T-helper 17 cell (primary cell): Measurements from ENCODE around the gene SLC2A1. TPM values are rescaled to one million over a fixed set of nuclear protein-coding genes. Genes with fewer than 3 reads are reported as not detected.

ENCODE experiments used
- ATAC-seq: fragments of 150-1000 bp; cut with Tn5 transposase; 2 replicates; pipeline ENCODE4 v1.10.0; 2021; ENCODE audit warnings: mild to moderate bottlenecking, moderate library complexity
- DNase-seq, 3 donors: peaks; one replicate each; pipeline versions ENCODE4 v3.0.0 to v3.0.0-alpha.2; 2020 to 2021
- H3K9me3 ChIP-seq: one replicate; pipeline ENCODE4 v1.7.0; 2013; ENCODE audit warnings: low read length, mild to moderate bottlenecking; ENCODE audit not compliant: control insufficient read depth, poor library complexity, severe bottlenecking
- H3K27ac Mint-ChIP-seq: one replicate; pipeline ENCODE4 v1.8.0; 2022; ENCODE audit warnings: mild to moderate bottlenecking, moderate library complexity, mixed read lengths
- H3K27me3 Mint-ChIP-seq: one replicate; pipeline ENCODE4 v1.8.0; 2022; ENCODE audit warnings: mixed read lengths
- H3K36me3 Mint-ChIP-seq: one replicate; pipeline ENCODE4 v1.8.0; 2022; ENCODE audit warnings: low read depth, mixed read lengths
- H3K4me1 Mint-ChIP-seq: one replicate; pipeline ENCODE4 v1.8.0; 2022; ENCODE audit warnings: mild to moderate bottlenecking, mixed read lengths
- H3K4me3 Mint-ChIP-seq: one replicate; pipeline ENCODE4 v1.8.0; 2022; ENCODE audit warnings: mild to moderate bottlenecking, moderate library complexity, mixed read lengths
- total RNA-seq, 4 donors: library from RNA in 2 of 4; stranded (reverse) in 2 of 4; gene quantifications; one replicate each; pipeline ENCODE4 v1.2.3 and lab custom pipeline; 2022 to 2026

Gene SLC2A1
- 10 to 100 TPM; 63.7 to 79.0 TPM for total RNA-seq
- total RNA-seq (lab: John Stamatoyannopoulos, UW) = 96.5 to 137 reads per million in 2 donors

DNA sequence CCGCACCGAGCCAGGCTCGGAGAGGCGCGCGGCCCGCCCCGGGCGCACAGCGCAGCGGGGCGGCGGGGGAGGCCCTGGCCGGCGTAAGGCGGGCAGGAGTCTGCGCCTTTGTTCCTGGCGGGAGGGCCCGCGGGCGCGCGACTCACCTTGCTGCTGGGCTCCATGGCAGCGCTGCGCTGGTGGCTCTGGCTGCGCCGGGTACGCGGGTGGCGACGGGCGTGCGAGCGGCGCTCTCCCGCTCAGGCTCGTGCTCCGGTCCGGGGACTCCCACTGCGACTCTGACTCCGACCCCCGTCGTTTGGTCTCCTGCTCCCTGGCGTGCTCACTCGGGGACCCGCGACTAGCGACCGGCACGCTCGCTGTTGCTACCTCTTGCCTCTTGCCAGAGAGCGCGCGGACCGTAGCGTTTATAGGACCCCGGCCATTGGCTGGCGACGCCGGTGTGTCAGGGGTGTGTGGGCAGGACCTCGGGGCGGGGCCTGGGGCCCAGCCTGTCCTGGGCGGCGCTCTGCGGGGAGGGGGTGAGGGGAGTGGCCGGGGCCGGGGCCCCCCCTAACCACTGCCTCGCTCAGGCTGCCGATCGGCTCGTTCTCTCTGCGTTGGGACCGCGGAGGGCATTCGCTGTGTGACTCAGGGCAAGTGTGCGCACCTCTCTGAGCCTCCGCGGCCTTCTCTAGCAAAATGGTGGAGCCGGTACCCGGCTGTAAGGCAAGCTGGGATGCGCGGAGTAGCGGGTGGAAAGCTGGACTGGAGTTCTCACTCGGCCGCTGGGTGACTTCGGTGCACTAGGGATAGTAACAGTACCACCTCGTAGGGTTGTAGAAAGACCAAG, at the start of gene SLC2A1:
SLC2A1 (minus strand) TSS at position 381 of the 832 bp plus-strand sequence; CDS start at position 164, 217 bp downstream.
- Mint-ChIP-seq H3K4me1 (peaks cover 51% of the 10 kb centered on the region), H3K36me3 (peaks cover 12% of the 10 kb centered on the region), H3K4me3 (peak within 1 kb of the TSS; percentile 97), H3K27me3 (peaks cover 18% of the 10 kb centered on the region), H3K27ac (peak within 1 kb of the TSS; percentile 95)
- DNase-seq = peak; percentile 89 to 95 (median 95)
- H3K9me3 ChIP-seq = no peaks in the 10 kb centered on the region
- ATAC-seq = peak; percentile 94

DNA sequence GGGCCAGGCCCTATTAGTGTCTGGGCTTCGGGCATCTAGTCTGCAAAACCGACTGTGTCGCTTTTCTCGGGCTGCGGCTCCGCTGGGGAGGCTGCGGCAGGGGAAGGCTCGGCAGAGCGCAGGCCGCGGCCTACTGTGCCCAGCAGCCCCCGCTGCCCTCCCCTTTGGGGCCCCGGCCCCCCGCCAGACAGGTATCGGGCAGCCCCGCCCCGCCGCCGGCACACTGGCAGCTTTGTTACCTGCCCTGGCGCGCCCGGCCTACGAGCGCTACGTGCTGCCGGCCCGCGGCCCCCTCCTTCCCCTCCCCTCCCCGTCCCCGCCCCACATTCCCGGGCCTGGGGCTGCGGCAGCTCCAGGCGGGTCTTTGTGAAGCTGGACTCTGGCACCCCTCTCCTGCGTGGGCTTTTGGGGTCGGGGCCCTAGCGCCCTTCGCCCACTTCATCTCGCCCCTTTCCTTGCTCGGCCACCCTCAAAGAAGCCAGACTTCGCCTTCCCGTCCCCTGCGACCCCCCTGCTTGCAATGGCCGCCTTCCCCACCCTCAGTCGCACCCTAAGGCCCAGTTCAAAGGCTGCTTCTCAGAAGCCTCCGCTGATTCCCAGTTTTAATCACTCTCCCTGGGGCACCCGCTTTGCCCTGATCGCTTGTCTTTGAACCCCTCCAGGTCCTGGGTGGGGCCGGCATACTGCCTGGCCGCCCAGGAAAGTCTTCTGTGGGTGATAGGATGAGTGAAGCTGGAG, 48.9 kb upstream of the SLC2A1 start:
- H3K27ac Mint-ChIP-seq = no peak overlapping the region
- DNase-seq = no peak
- no peaks in the 10 kb centered on the region for H3K9me3 ChIP-seq
- peaks cover 23% of the 10 kb centered on the region for H3K27me3 Mint-ChIP-seq
- no peaks in the 10 kb centered on the region for H3K36me3 Mint-ChIP-seq
- peaks cover under 1% of the 10 kb centered on the region for H3K4me1 Mint-ChIP-seq
- no peak for ATAC-seq
- H3K4me3 Mint-ChIP-seq = no peak overlapping the region

DNA sequence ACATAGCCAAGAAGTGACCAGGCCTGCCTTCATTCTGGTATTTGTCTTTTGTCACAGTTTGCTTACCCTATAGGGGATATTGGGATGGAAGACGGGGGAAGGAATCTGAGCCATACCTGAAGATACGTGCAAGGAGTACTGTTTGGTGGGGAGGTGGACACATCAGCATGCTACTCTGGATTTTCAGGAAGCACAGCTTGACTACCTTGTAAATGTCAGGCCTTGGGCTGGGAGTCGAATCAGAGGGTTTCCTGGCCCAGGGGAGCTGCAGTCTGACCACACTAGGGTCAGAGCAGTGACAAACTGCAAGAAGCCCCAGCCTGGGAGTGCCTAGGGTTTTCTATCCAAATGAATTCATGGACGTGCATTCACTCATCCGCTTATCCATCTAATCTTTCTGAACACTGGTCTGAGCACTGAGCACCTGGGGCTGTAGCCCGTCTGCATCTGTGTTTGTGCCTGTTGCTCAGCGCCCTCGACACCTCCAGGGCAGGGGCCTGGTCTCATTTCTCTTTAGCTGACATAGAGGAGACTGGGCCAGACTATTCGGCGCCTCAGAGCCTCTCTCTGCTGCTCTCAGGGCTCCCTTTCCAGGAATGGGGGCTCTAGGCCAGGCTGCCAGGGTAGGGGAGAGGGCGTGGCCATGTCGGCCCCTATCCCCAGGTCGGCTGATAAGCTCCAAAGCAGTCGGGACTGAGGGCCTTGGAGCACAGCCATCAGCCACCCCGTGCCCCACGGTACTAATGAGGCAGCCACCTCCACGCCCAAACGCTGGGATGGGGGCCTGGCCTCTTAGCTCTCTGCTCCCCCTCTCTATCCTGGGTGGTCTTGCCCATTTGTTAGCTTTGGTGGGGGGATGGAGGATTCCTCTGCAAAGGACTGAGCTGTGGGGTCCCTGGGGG, 47.0 kb upstream of the SLC2A1 start:
- Mint-ChIP-seq H3K27me3 (peaks cover 15% of the 10 kb centered on the region), H3K4me1 (peaks cover 2% of the 10 kb centered on the region), H3K4me3 (no peak overlapping the region), H3K36me3 (no peaks in the 10 kb centered on the region), H3K27ac (no peak overlapping the region)
- DNase-seq (no peak), ATAC-seq (no peak)
- H3K9me3 ChIP-seq = no peaks in the 10 kb centered on the region

DNA sequence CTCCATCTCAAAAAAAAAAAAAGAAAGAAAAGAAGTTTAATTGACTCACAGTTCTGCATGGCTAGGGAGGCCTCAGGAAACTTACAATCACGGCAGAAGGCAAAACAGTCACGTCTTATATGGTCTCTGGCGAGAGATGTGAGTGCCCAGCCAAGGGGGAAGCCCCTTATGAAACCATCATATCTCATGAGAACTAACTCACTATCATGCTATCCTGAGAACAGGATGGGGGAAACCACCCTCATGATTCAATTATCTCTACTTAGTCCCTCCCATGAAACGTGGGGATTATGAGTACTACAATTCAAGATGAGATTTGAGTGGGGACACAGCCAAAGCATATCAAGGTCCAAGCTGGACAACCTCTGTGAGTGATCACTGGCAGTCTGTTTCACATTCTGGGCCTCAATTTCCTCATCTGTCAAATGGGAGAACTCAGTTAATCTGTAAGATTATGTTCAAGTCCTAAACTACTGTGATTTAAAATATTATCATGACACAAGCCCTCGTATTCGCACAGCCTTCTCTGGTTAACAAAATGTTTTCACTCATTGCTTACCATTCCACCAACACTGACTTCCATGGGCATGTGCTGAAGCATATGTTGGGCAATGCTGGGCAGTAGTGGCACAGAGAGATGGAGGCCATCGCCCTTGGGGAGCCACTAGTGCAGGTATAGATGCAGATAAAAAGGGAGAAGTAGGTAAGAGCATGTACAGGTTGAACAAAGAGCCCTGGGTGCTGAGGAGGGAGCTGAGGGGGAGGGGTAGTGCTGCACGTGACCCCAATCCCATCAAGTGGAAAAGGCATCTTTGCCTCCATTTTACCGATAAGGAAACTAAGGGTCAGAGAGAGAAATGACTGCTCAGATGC, 46.2 kb upstream of the SLC2A1 start:
- no peak for DNase-seq
- peaks cover 10% of the 10 kb centered on the region for H3K27me3 Mint-ChIP-seq
- H3K36me3 Mint-ChIP-seq = no peaks in the 10 kb centered on the region
- peaks cover 2% of the 10 kb centered on the region for H3K4me1 Mint-ChIP-seq
- no peak overlapping the region for H3K27ac Mint-ChIP-seq
- no peak overlapping the region for H3K4me3 Mint-ChIP-seq
- no peaks in the 10 kb centered on the region for H3K9me3 ChIP-seq
- no peak for ATAC-seq

DNA sequence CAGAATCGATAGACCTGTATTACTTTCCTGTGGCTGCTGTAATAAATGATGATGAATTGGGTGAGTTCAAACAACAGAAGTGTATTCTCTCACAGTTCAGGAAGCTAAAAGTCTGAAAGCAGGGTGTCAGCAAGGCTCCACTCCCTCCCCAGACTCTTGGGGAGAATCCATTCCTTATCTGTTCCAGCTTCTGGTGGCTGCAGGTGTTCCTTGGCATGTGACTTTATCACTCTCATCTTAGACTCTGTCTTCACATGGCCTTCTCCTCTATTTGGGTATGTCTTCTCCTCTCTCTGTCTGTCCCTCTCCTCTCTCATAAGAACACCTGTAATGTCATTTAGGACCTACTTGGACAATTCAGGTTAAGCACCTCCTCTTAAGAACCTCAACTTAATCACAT, 44.1 kb upstream of the SLC2A1 start:
- Mint-ChIP-seq H3K4me3 (no peak overlapping the region), H3K27me3 (no peaks in the 10 kb centered on the region), H3K36me3 (no peaks in the 10 kb centered on the region), H3K27ac (no peak overlapping the region), H3K4me1 (peaks cover 2% of the 10 kb centered on the region)
- no peak for DNase-seq
- no peaks in the 10 kb centered on the region for H3K9me3 ChIP-seq
- ATAC-seq = no peak

DNA sequence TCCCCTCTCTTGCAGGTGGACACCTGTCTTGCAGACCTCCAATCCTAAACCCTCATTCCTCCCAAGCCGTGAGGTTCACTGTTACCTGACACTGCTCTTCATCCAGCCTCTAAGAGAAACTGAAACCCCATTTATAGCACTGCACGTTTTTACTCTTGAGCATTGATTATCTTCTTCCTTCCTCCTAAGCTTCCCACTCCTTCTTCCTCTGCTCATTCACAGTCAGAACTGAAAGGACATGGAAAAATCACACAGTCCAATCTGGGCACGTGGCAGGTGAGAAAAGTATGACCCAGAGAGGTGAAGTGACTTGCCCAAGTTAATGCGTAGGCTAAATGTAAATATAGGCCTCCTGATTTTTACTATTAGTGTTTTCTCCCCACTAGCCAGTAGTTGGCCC, 43.4 kb upstream of the SLC2A1 start:
- Mint-ChIP-seq H3K27ac (no peak overlapping the region), H3K4me3 (no peak overlapping the region), H3K36me3 (no peaks in the 10 kb centered on the region), H3K4me1 (peaks cover 2% of the 10 kb centered on the region), H3K27me3 (no peaks in the 10 kb centered on the region)
- ATAC-seq (no peak), DNase-seq (no peak)
- H3K9me3 ChIP-seq = no peaks in the 10 kb centered on the region

DNA sequence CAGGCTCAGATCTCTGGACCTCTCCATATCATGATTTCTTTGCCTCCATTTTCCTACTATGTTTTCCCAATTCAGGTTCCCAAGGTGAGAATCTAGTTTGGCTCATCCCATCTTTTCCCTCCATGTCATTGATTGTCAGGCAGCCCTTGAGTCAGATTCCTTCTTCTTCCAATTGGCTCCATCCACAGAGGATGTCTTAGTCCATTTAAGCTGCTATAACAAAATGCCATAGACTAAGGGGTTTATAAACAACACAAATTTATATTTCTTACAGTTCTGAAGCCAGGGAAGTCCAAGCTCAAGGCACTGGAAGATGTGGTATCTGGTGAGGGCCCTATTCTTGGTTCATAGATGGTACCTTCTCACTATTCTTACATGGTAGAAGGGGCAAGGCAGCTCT, 42.8 kb upstream of the SLC2A1 start:
- Mint-ChIP-seq H3K4me1 (peaks cover 2% of the 10 kb centered on the region), H3K27ac (no peak overlapping the region), H3K27me3 (no peaks in the 10 kb centered on the region), H3K36me3 (no peaks in the 10 kb centered on the region), H3K4me3 (no peak overlapping the region)
- no peaks in the 10 kb centered on the region for H3K9me3 ChIP-seq
- DNase-seq = no peak
- ATAC-seq = no peak

DNA sequence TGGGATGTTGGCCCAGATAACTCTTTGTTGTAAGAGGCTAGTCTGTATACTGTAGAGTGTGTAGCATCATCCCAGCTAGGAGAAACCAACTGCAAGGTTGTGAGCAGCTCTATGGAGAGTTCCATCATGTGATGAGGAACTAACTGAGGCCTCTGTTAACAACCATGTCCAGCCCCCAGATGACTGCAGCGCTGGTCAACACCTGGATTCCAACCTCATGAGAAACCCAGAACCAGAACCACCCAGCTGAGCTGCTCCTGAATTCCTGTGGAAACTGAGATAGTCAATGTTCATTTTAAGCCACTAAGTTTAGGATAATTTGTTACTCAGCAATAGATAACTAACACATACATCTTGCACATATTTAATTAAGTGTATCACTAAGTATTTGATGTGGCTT, 41.6 kb upstream of the SLC2A1 start:
- H3K9me3 ChIP-seq = no peaks in the 10 kb centered on the region
- Mint-ChIP-seq H3K36me3 (no peaks in the 10 kb centered on the region), H3K4me1 (peaks cover 2% of the 10 kb centered on the region), H3K27me3 (no peaks in the 10 kb centered on the region), H3K4me3 (no peak overlapping the region), H3K27ac (no peak overlapping the region)
- ATAC-seq = no peak
- no peak for DNase-seq

DNA sequence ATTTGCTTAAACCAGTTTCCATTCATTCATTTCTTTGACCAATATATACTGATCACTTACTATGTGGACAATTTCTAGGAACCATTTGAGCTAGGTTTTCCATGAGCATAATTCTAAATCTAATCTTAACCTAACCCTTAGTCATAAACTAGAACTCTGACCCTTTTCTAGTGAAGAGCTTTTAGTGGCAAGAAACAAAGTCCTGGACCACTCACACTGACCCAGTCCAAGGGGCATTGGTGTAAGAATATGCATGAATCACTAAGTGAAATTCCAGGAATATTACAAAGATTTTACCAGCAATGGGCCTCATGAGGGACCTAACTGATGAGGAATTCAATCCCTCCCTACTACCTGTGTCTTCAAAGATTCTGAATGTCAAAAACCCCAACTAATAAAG, 40.6 kb upstream of the SLC2A1 start:
- Mint-ChIP-seq H3K27me3 (no peaks in the 10 kb centered on the region), H3K27ac (no peak overlapping the region), H3K36me3 (no peaks in the 10 kb centered on the region), H3K4me3 (no peak overlapping the region), H3K4me1 (peaks cover 4% of the 10 kb centered on the region)
- no peak for DNase-seq
- ATAC-seq = no peak
- no peaks in the 10 kb centered on the region for H3K9me3 ChIP-seq

DNA sequence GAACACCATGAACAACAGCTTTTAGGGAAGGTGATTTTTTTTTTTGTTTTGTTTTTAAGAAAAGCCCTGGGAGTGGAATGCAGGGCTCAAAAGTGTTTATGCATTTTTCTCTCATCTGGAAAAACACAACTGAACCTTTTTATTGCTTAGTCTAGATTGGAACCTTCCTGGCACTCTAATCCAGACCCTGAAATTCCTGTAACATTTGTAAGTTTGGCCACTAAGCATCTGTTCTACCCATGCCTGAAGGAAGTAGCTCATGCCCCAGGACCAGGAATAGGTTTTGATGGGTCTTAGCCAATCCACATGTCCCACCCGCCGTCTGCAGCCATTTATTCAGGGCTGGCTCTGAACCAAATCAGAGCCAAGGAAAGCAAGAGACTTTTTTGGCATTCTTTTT, 39.7 kb upstream of the SLC2A1 start:
- ATAC-seq (no peak), DNase-seq (no peak)
- H3K9me3 ChIP-seq = no peaks in the 10 kb centered on the region
- Mint-ChIP-seq H3K27ac (no peak overlapping the region), H3K4me1 (peaks cover 4% of the 10 kb centered on the region), H3K36me3 (no peaks in the 10 kb centered on the region), H3K4me3 (no peak overlapping the region), H3K27me3 (no peaks in the 10 kb centered on the region)

DNA sequence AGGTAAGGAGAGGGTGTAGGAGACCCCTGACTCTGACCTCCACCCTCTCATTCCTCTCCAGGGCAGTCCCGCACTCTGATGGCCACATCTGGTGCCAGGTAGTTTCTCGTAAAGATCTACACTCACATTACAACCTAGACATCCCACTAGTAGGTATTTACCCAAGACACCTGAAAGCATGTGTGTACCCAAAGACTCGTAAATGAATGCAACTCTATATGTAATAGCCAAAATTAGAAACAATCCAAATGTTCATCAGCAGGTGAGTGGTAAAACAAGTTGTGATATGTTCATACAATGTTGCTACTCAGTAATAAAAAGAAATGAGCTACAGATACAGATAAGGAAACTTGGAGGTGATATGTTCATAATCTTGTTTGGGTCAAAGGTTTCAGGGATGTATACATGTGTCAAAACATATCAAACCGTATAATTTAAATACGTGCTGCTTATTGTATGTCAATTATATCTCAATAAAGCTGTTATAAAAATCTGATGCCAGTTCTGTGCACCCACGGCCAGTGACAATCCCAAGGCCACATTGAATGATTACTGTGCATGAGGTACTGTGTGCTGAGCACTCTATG, 37.8 kb upstream of the SLC2A1 start:
- no peak for DNase-seq
- Mint-ChIP-seq H3K27me3 (no peaks in the 10 kb centered on the region), H3K4me3 (no peak overlapping the region), H3K27ac (no peak overlapping the region), H3K4me1 (peaks cover 2% of the 10 kb centered on the region), H3K36me3 (no peaks in the 10 kb centered on the region)
- no peak for ATAC-seq
- no peaks in the 10 kb centered on the region for H3K9me3 ChIP-seq

DNA sequence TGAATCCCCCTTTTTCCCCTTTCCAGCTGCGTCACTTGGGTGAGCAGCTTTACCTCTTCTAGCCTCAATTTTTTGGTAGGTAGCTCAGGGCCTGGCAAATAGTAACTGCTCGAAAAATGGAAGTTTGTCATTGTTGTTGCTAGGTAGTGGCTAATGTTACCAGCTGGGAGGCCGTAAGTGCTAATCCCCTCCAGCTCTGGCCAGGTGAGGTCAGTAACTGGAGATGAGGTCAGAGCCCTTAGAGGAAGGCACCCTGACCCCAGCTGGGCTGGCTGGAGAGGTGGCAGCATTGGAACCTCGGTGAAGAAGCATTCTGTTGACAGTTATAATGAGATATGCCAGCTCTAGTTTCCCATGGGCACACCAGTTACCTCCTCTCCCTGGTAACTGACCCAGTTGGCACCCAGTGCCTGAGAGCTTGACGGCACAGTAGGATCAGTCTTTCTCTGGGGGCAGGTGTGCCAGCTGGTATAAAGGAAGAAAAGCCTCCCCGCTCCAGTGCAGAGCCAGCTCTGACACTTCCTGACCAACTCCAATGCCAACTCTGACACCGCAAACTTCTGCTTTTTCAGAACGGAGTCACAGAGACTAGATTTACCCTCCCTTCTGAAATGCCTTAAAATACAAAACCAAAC, 35.0 kb upstream of the SLC2A1 start:
- ATAC-seq (peak; percentile 21), DNase-seq (no peak)
- Mint-ChIP-seq H3K4me3 (no peak overlapping the region), H3K36me3 (peaks cover 2% of the 10 kb centered on the region), H3K27me3 (no peaks in the 10 kb centered on the region), H3K4me1 (peaks cover 2% of the 10 kb centered on the region), H3K27ac (no peak overlapping the region)
- no peaks in the 10 kb centered on the region for H3K9me3 ChIP-seq
